Measurements from ENCODE around the gene TBC1D30.
"Not testable (repeated sequence)": the region's sequence is repeated elsewhere in the genome, so short reads cannot be mapped to it uniquely, and the experiment has no call there.

Gene TBC1D30, protein sequence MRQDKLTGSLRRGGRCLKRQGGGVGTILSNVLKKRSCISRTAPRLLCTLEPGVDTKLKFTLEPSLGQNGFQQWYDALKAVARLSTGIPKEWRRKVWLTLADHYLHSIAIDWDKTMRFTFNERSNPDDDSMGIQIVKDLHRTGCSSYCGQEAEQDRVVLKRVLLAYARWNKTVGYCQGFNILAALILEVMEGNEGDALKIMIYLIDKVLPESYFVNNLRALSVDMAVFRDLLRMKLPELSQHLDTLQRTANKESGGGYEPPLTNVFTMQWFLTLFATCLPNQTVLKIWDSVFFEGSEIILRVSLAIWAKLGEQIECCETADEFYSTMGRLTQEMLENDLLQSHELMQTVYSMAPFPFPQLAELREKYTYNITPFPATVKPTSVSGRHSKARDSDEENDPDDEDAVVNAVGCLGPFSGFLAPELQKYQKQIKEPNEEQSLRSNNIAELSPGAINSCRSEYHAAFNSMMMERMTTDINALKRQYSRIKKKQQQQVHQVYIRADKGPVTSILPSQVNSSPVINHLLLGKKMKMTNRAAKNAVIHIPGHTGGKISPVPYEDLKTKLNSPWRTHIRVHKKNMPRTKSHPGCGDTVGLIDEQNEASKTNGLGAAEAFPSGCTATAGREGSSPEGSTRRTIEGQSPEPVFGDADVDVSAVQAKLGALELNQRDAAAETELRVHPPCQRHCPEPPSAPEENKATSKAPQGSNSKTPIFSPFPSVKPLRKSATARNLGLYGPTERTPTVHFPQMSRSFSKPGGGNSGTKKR

GRCh38 chr12:64824500-64825142 lies at the start of gene TBC1D30:
TSS of gene TBC1D30 (plus strand) at chr12:64824647. CDS start at chr12:64824880, 233 bp downstream.
- DNase-seq (ENCODE audit: low read depth): peak; percentile 11

GRCh38 chr12:64775147-64775736 lies 49.2 kb upstream of the TBC1D30 start:
- DNase-seq (ENCODE audit: low read depth): not testable (repeated sequence)

DNA sequence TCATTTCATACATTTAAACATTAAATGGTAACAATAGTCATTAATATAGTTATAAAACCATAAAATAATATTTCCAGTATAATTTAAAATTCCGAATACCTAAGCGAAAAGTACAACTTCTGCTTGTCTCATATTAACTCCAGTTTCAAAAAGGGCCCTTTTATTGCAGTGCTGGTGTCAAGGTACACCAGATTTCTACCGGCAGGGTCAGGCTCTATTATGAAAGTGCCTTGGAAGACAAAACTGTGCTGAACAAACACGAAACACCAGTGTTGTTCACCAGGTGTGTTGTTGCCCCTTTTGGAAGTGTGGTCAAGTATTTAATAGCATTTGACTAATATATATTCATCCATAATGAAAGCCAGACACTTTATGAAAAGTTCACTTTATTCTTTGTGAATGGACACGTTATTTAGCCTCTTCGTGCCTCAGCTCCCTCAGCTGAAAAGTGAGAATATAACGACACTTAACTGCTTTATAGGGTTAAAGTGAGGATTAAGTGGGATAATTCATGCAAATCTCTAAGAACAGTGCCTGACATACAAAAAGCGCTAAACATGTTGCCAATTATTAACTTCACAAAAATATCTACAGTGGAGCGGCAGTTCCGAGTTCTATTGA lies 45.0 kb upstream of the TBC1D30 start:
- no peak for DNase-seq (ENCODE audit: low read depth)

GRCh38 chr12:64780132-64780530 lies 44.3 kb upstream of the TBC1D30 start:
- no peak for DNase-seq (ENCODE audit: low read depth)

DNA sequence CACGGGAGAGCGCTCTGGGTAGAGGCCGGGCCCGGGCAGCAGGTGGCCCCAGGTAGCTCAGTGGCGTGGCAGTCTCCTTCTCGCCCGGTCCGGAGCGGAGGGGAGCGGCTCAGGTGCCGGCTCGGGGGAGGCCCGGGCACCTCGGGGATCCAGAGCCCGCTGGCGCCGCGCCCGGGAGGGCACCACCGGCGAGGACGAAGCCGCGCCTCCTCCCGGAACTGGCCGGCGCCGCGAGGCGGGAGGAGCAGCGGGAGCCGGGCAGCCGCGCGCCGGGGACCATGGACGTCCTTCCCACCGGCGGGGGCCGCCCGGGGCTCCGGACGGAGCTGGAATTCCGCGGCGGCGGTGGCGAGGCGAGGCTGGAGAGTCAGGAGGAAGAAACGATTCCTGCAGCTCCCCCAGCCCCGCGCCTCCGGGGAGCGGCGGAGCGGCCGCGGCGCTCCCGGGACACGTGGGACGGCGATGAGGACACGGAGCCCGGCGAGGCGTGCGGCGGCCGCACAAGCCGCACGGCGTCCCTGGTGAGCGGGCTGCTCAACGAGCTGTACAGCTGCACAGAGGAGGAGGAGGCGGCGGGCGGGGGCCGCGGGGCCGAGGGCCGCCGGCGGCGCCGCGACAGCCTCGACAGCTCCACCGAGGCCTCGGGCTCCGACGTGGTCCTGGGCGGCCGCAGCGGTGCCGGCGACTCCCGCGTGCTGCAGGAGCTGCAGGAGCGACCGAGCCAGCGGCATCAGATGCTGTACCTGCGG lies 43.7 kb upstream of the TBC1D30 start:
- DNase-seq (ENCODE audit: low read depth): no peak

GRCh38 chr12:64781280-64782190 lies 42.9 kb upstream of the TBC1D30 start:
- DNase-seq (ENCODE audit: low read depth): no peak

GRCh38 chr12:64782191-64782876 lies 42.1 kb upstream of the TBC1D30 start:
- DNase-seq (ENCODE audit: low read depth): no peak

GRCh38 chr12:64785838-64786237 lies 38.6 kb upstream of the TBC1D30 start:
- DNase-seq (ENCODE audit: low read depth): no peak

DNA sequence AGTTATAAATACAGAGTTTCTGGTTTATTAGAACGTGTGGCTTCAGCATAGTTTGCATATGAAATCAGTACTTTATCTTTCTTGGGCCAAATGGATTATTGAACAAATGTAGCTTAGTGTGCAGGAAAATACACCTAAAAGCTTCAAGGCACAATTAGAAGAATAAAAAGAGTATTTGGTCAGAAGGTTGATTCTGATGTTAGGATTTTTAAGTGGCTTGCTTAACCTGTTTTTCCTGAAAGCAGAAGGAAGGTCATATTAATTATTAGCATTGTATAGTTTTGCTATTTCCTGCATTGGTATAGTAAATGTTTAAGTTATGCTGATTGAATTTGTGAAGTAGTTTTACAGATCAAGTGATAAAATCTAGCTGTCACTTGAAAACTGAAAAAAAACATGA lies 34.3 kb upstream of the TBC1D30 start:
- no peak for DNase-seq (ENCODE audit: low read depth)

DNA sequence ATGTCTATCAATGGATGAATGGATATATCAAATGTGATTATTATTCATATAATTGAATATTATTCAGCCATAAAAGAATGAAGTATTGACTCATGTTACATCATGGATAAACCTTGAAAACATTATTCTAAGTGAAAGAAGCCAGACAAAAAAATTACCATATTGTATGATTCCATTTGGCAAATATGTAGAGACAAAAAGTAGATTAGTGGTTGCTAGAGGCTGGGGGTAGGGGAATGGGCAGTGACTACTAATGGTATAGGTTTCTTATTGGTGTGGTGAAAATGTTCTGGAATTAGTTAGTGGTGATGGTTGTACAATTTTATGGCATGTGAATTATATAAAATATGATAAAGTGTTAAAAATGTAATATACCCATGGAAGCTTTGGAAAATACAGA lies 33.4 kb upstream of the TBC1D30 start:
- no peak for DNase-seq (ENCODE audit: low read depth)

DNA sequence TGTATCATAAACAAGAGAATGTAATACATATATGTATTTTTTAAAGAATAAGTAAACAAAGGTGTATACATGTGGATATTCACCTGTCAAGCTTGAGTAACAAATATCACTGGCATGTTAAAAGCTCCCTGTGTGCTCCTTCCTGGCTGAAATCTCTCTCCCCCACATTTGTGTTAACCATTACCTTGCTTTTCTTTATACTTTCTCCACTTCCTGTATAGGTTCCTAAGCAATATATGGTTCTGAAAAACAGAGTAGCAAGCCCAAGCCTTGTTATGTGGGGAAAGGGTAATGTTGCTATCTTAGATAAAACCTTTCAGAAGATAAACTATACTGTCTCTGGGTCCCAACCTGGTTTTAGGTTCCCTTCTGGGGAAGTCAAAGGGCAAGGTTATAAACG lies 32.3 kb upstream of the TBC1D30 start:
- no peak for DNase-seq (ENCODE audit: low read depth)

GRCh38 chr12:64793610-64794009 lies 30.8 kb upstream of the TBC1D30 start:
- no peak for DNase-seq (ENCODE audit: low read depth)

- no peak for DNase-seq (ENCODE audit: low read depth)
Observed at GRCh38 chr12:64794305-64794704, 30.1 kb upstream of the TBC1D30 start.

GRCh38 chr12:64796205-64796845 lies 28.1 kb upstream of the TBC1D30 start:
- peak; percentile 5 for DNase-seq (ENCODE audit: low read depth)

DNA sequence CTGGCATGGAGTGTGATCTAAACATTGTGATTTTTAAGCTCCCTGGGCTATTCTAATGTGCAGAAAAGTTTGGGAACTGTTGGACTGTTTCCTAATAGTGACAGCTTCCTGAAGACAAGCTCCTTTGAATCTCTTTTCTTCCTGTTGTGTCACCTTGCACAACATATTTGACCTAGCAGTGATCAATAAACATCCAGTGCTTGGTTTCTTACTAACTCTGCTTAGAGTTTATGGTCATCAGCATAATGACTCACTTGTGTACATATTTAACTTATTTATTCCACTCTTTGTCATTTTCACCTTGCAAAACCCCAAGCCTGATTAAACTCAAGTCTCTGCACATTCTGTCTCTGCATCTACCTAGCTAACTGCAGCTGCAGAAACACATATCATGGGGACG lies 27.3 kb upstream of the TBC1D30 start:
- no peak for DNase-seq (ENCODE audit: low read depth)

DNA sequence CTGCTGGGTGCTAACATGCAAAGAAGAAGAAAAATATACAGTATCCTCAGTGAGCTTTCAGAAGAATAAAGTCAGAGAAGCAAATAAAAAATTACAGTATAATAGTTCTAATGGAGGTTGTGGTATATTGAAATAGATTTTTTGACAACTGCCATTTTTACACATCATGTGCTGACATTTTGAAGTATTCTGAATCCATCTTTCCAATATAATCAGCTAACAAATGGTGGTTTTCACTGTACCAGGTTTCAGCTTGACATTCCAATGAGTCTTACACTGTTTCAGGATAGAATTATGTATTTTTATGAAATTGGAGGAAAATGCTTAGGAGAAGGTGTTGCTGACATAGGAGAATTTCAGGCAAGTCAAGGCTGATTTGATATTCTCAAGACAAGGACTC lies 26.3 kb upstream of the TBC1D30 start:
- DNase-seq (ENCODE audit: low read depth): no peak

DNA sequence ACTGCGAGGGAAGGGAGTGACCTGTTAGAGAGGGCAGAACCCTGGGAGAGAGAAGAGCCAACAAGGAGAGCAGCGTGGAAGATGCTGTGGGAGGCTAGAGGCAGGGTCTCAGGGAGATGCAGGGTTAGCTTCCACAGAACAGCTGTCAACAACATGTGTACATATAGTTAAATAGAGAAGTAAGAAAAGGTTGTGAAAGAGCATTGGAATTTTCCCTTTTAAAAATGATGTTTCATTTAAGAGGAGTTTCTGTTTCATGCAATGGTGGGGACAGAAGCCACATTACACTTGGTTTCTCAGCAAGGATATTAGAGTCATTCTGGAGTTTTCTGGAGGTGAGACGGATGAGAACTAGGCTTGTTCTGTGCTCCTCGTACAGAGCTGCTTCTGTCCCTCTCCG lies 23.8 kb upstream of the TBC1D30 start:
- DNase-seq (ENCODE audit: low read depth): no peak

DNA sequence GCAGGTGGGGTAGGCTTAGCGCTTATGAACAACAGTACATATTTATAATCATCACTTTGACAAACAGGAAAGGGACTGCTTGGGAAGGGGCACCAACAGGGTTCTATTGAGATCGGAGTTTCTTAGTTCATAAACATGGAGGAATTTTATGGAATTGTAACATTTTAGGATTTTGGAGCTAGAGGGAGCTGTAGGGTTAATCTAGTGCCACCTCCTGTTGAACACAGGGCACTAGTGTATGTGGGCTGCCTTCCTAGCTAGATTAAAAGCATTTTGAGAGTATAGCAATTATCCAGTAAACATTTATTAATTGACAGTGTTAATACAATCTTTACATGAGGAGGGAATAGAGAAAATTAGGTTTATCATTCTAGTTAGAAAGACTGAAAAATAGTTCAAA lies 23.1 kb upstream of the TBC1D30 start:
- DNase-seq (ENCODE audit: low read depth): no peak

DNA sequence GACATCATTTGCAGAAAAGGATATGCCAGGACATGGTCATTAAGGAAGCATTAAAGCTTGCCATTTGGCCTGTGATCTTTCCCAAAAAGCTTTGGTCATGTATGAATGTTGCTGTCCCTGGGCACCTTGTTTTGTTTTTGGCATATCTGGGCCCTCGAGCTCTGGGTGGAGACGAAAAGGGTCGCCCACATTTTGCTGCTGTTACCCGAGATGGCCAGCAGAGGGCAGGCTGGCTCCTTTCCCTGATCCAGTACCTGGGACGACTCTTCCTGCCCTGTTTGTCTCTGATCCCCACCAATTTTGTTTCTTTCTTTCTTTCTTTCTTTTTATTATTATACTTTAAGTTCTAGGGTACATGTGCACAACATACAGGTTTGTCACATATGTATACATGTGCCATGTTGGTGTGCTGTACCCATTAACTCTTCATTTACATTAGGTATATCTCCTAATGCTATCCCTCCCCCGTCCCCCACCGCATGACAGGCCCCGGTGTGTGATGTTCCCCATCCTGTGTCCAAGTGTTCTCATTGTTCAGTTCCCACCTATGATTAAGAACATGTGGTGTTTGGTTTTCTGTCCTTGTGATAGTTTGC lies 22.2 kb upstream of the TBC1D30 start:
- DNase-seq (ENCODE audit: low read depth): peak; percentile 26

Data from stimulated activated CD8-positive, alpha-beta memory T cell treated with anti-CD3 and anti-CD28 coated beads, Interleukin-15, amount 100 ng/mL, for 24 hours (primary cell).